Measurements from ENCODE around the gene ZSWIM5. TPM values are rescaled to one million over a fixed set of nuclear protein-coding genes. Genes with fewer than 3 reads are reported as not detected.
A peak's percentile ranks its signal among the peaks of the same experiment; 100 is the strongest.

The ZSWIM5 gene
- total and polyA plus RNA-seq, 9 of the 15 experiments (the other 6 are each of a cell fraction or from before 2014, with no cell fraction given), result under 0.01 to 0.07 (median 0.03) TPM; not detected in 3

DNA sequence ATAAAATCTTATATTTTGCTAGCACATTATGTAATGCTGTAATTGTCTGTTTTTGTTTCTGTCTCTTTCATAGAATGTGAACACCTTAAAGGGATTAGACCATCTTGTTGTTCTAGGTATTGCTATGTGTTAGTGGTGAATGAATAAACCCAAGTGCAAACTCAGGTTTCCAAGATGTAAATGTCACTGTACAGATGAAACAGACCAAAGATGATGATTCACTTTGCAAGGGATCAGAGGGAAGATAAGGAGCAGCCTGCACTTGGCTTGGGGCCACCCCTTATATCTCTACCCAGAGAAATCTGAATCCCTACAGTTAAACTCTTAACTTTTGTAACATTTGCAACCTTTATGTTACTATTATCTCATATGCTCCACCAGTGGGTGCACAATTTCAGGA lies 168.9 kb downstream of the ZSWIM5 start (continued):
- TF ChIP-seq ZBTB40 (IDR thresholded peaks at IDR 0.05) (no peak), ZBTB40 (CRISPR knock-in tag; IDR thresholded peaks at IDR 0.05) (no peak), ZNF121 (CRISPR knock-in tag; conservative IDR thresholded peaks at IDR 0.05) (no peak), VEZF1 (CRISPR knock-in tag; IDR thresholded peaks at IDR 0.05) (peak; percentile 34; the same call in 1 of the 2 replicates), GATAD2B (IDR thresholded peaks at IDR 0.05; ENCODE audit: borderline replicate concordance) (peak; percentile 20; the same call in 1 of the 2 replicates), NR1H2 (CRISPR knock-in tag; IDR thresholded peaks at IDR 0.05) (no peak), CBX5 (IDR thresholded peaks at IDR 0.05; ENCODE audit: borderline replicate concordance, low read depth) (no peak), FUS (optimal IDR thresholded peaks at IDR 0.05; ENCODE audit: low read depth, low read length) (no peak), ZNF212 (CRISPR knock-in tag; IDR thresholded peaks at IDR 0.05) (no peak), MIER1 (IDR thresholded peaks at IDR 0.05; ENCODE audit: low read depth) (no peak), TRIM28 (IDR thresholded peaks at IDR 0.05) (no peak), ZBTB1 (CRISPR knock-in tag; IDR thresholded peaks at IDR 0.05; ENCODE audit: borderline replicate concordance, low read depth) (no peak), MTA1 (IDR thresholded peaks at IDR 0.05; ENCODE audit: borderline replicate concordance) (no peak), LEF1 (IDR thresholded peaks at IDR 0.05) (peak; percentile 56; the same call in 1 of the 2 replicates), SRSF9 (IDR thresholded peaks at IDR 0.05; ENCODE audit: borderline replicate concordance, low read depth, low read length) (no peak)
- TF ChIP-seq, protein P1, sequence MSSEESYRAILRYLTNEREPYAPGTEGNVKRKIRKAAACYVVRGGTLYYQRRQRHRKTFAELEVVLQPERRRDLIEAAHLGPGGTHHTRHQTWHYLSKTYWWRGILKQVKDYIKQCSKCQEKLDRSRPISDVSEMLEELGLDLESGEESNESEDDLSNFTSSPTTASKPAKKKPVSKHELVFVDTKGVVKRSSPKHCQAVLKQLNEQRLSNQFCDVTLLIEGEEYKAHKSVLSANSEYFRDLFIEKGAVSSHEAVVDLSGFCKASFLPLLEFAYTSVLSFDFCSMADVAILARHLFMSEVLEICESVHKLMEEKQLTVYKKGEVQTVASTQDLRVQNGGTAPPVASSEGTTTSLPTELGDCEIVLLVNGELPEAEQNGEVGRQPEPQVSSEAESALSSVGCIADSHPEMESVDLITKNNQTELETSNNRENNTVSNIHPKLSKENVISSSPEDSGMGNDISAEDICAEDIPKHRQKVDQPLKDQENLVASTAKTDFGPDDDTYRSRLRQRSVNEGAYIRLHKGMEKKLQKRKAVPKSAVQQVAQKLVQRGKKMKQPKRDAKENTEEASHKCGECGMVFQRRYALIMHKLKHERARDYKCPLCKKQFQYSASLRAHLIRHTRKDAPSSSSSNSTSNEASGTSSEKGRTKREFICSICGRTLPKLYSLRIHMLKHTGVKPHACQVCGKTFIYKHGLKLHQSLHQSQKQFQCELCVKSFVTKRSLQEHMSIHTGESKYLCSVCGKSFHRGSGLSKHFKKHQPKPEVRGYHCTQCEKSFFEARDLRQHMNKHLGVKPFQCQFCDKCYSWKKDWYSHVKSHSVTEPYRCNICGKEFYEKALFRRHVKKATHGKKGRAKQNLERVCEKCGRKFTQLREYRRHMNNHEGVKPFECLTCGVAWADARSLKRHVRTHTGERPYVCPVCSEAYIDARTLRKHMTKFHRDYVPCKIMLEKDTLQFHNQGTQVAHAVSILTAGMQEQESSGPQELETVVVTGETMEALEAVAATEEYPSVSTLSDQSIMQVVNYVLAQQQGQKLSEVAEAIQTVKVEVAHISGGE (CRISPR knock-in tag; IDR thresholded peaks at IDR 0.05), result no peak; a peak in 1 of 6 replicates
